ENCODE measurements around the gene GNL3. TPM values are rescaled to one million over a fixed set of nuclear protein-coding genes. Genes with fewer than 3 reads are reported as not detected.

Gene GNL3
- total RNA-seq, 5 donors from 2014 or later (not counting 1 experiment from before 2014, with no cell fraction given), result 77.1 to 110 (median 86.6) TPM

- Mint-ChIP-seq H3K4me3 (no peak overlapping the region), H3K4me1 (peaks cover 6 to 8% (median 7%) of the 10 kb centered on the region in 3 donors), H3K27me3 (no peaks in the 10 kb centered on the region), H3K36me3 (peaks cover 70% of the 10 kb centered on the region), H3K27ac (peak overlapping the region in 1 of 2 donors; percentile 58), H3K9me3 (peaks cover 0 to 22% (median 14%) of the 10 kb centered on the region in 3 donors)
- DNase-seq, result no peak
- Histone ChIP-seq H3K27me3 (replicated peaks in 1 of 2; ENCODE audit: control insufficient read depth in 2 of 2, extremely low read depth in 1 of 2, insufficient read depth in 2 of 2, low read length in 1 of 2) (no peaks in the 10 kb centered on the region), H3K36me3 (ENCODE audit: control insufficient read depth in 2 of 2, extremely low read depth in 1 of 2, insufficient read depth in 1 of 2, low read length in 1 of 2) (peaks cover 5 to 46% of the 10 kb centered on the region in 2 donors), H3K4me1 (ENCODE audit: control insufficient read depth in 1 of 2, extremely low read depth in 1 of 2, insufficient read depth in 2 of 2, low read length in 2 of 2) (no peaks in the 10 kb centered on the region), H3K9me3 (peaks cover 6% of the 10 kb centered on the region), H3K27ac (ENCODE audit: low read length) (no peak overlapping the region), H3K4me3 (ENCODE audit: control insufficient read depth in 1 of 2, extremely low read depth in 1 of 2, low read length in 1 of 2) (no peak overlapping the region)
- WGBS (ENCODE audit: insufficient coverage), result no CpG with 5 or more reads among the region's 10 CpGs
- no peak for ATAC-seq (replicated peaks in 1 of 4)
- ChIA-PET CTCF (no interaction called here), POLR2A (no interaction called here)
Measured at GRCh38 chr3:52733256-52733891, 47.5 kb downstream of the GNL3 start.

- Histone ChIP-seq H3K36me3 (ENCODE audit: control insufficient read depth in 2 of 2, extremely low read depth in 1 of 2, insufficient read depth in 1 of 2, low read length in 1 of 2) (peaks cover 0 to 56% of the 10 kb centered on the region in 2 donors), H3K27me3 (replicated peaks in 1 of 2; ENCODE audit: control insufficient read depth in 2 of 2, extremely low read depth in 1 of 2, insufficient read depth in 2 of 2, low read length in 1 of 2) (no peaks in the 10 kb centered on the region), H3K9me3 (peaks cover 1% of the 10 kb centered on the region), H3K27ac (ENCODE audit: low read length) (no peak overlapping the region), H3K4me3 (ENCODE audit: control insufficient read depth in 1 of 2, extremely low read depth in 1 of 2, low read length in 1 of 2) (no peak overlapping the region), H3K4me1 (ENCODE audit: control insufficient read depth in 1 of 2, extremely low read depth in 1 of 2, insufficient read depth in 2 of 2, low read length in 2 of 2) (no peaks in the 10 kb centered on the region)
- Mint-ChIP-seq H3K9me3 (no peaks in the 10 kb centered on the region), H3K36me3 (peaks cover 43% of the 10 kb centered on the region), H3K4me3 (no peak overlapping the region), H3K27me3 (no peaks in the 10 kb centered on the region), H3K27ac (no peak overlapping the region), H3K4me1 (no peaks in the 10 kb centered on the region)
- CTCF ChIA-PET, result no interaction called here
- POLR2A ChIA-PET, result no interaction called here
- WGBS (ENCODE audit: insufficient coverage), result no CpG with 5 or more reads among the region's 1 CpG
- ATAC-seq (replicated peaks in 1 of 4) (no peak), DNase-seq (no peak)
Measured at GRCh38 chr3:52739730-52740129, 53.9 kb downstream of the GNL3 start.

GRCh38 chr3:52742418-52743041 is 56.7 kb downstream of the GNL3 start:
- H3K36me3 Mint-ChIP-seq, result peaks cover 42% of the 10 kb centered on the region
- no peak overlapping the region for H3K4me3 Mint-ChIP-seq
- H3K27me3 Mint-ChIP-seq, result no peaks in the 10 kb centered on the region
- Histone ChIP-seq H3K27ac (ENCODE audit: low read length) (no peak overlapping the region), H3K4me1 (ENCODE audit: control insufficient read depth in 1 of 2, extremely low read depth in 1 of 2, insufficient read depth in 2 of 2, low read length in 2 of 2) (no peaks in the 10 kb centered on the region), H3K9me3 (no peaks in the 10 kb centered on the region), H3K36me3 (ENCODE audit: control insufficient read depth in 2 of 2, extremely low read depth in 1 of 2, insufficient read depth in 1 of 2, low read length in 1 of 2) (peaks cover 4 to 62% of the 10 kb centered on the region in 2 donors), H3K27me3 (replicated peaks in 1 of 2; ENCODE audit: control insufficient read depth in 2 of 2, extremely low read depth in 1 of 2, insufficient read depth in 2 of 2, low read length in 1 of 2) (no peaks in the 10 kb centered on the region), H3K4me3 (ENCODE audit: control insufficient read depth in 1 of 2, extremely low read depth in 1 of 2, low read length in 1 of 2) (no peak overlapping the region)
- H3K27ac Mint-ChIP-seq, result no peak overlapping the region
- POLR2A ChIA-PET, result no interaction called here
- ATAC-seq (replicated peaks in 1 of 4) (no peak), DNase-seq (peak in 2 of 35 experiments; percentile 6 to 58)
- WGBS (ENCODE audit: insufficient coverage), result no CpG with 5 or more reads among the region's 3 CpGs
- CTCF ChIA-PET, result interaction anchor here in 1 of 2 donors (0.6 to 0.8 kb wide), 3 partner anchors 16 to 360 kb away, joined by 3 to 4 read pairs (median 3); partner anchors contain the start of gene NEK4
- no peaks in the 10 kb centered on the region for H3K4me1 Mint-ChIP-seq
- H3K9me3 Mint-ChIP-seq, result no peaks in the 10 kb centered on the region

- peaks cover 4 to 62% of the 10 kb centered on the region in 2 donors for H3K36me3 ChIP-seq (ENCODE audit: control insufficient read depth in 2 of 2, extremely low read depth in 1 of 2, insufficient read depth in 1 of 2, low read length in 1 of 2)
- no peaks in the 10 kb centered on the region for H3K9me3 Mint-ChIP-seq
- H3K27me3 ChIP-seq (replicated peaks in 1 of 2; ENCODE audit: control insufficient read depth in 2 of 2, extremely low read depth in 1 of 2, insufficient read depth in 2 of 2, low read length in 1 of 2), result no peaks in the 10 kb centered on the region
- H3K27ac Mint-ChIP-seq, result no peak overlapping the region
- no peak overlapping the region for H3K27ac ChIP-seq (ENCODE audit: low read length)
- ATAC-seq (replicated peaks in 1 of 4) (no peak), DNase-seq (no peak)
- 100% methylated on average over 4 of the region's 5 CpGs for WGBS (ENCODE audit: insufficient coverage)
- H3K4me1 Mint-ChIP-seq, result no peaks in the 10 kb centered on the region
- H3K4me3 Mint-ChIP-seq, result no peak overlapping the region
- ChIA-PET POLR2A (no interaction called here), CTCF (interaction anchor here in 1 of 2 donors (0.7 kb wide), 1 partner anchor 78 kb away, joined by 3 read pairs; no protein-coding TSS in a partner anchor)
- peaks cover 42% of the 10 kb centered on the region for H3K36me3 Mint-ChIP-seq
- H3K4me3 ChIP-seq (ENCODE audit: control insufficient read depth in 1 of 2, extremely low read depth in 1 of 2, low read length in 1 of 2), result no peak overlapping the region
- H3K4me1 ChIP-seq (ENCODE audit: control insufficient read depth in 1 of 2, extremely low read depth in 1 of 2, insufficient read depth in 2 of 2, low read length in 2 of 2), result no peaks in the 10 kb centered on the region
- no peaks in the 10 kb centered on the region for H3K27me3 Mint-ChIP-seq
- no peaks in the 10 kb centered on the region for H3K9me3 ChIP-seq
Measured at GRCh38 chr3:52743152-52743551, 57.3 kb downstream of the GNL3 start.

GRCh38 chr3:52743721-52744120 is 57.9 kb downstream of the GNL3 start:
- Histone ChIP-seq H3K4me1 (ENCODE audit: control insufficient read depth in 1 of 2, extremely low read depth in 1 of 2, insufficient read depth in 2 of 2, low read length in 2 of 2) (no peaks in the 10 kb centered on the region), H3K4me3 (ENCODE audit: control insufficient read depth in 1 of 2, extremely low read depth in 1 of 2, low read length in 1 of 2) (no peak overlapping the region), H3K27ac (ENCODE audit: low read length) (no peak overlapping the region), H3K9me3 (no peaks in the 10 kb centered on the region), H3K27me3 (replicated peaks in 1 of 2; ENCODE audit: control insufficient read depth in 2 of 2, extremely low read depth in 1 of 2, insufficient read depth in 2 of 2, low read length in 1 of 2) (no peaks in the 10 kb centered on the region), H3K36me3 (ENCODE audit: control insufficient read depth in 2 of 2, extremely low read depth in 1 of 2, insufficient read depth in 1 of 2, low read length in 1 of 2) (peaks cover 4 to 61% of the 10 kb centered on the region in 2 donors)
- ChIA-PET CTCF (interaction anchor here (0.7 kb wide), 2 partner anchors 78 to 169 kb away, joined by 3 to 4 read pairs; no protein-coding TSS in a partner anchor), POLR2A (no interaction called here)
- Mint-ChIP-seq H3K9me3 (no peaks in the 10 kb centered on the region), H3K36me3 (peaks cover 47% of the 10 kb centered on the region), H3K4me1 (no peaks in the 10 kb centered on the region), H3K4me3 (no peak overlapping the region), H3K27ac (peak overlapping the region in 1 of 2 donors; percentile 10), H3K27me3 (no peaks in the 10 kb centered on the region)
- no peak for DNase-seq
- no peak for ATAC-seq (replicated peaks in 1 of 4)
- WGBS (ENCODE audit: insufficient coverage), result no CpG with 5 or more reads among the region's 2 CpGs
